HepG2 (cell line): ENCODE data around the gene TSR1. TPM values are rescaled to one million over a fixed set of nuclear protein-coding genes. Genes with fewer than 3 reads are reported as not detected.

ENCODE experiments used
- ATAC-seq: fragments of 200-7000 bp; cut with Tn5 transposase; 3 replicates; pipeline ENCODE4 v1.9.1; 2020; ENCODE audit warnings: mild to moderate bottlenecking, moderate library complexity
- BruUV-seq: library from RNA; stranded (reverse); fragments of 400-500 nt; replicated peaks from 2 replicates; lab custom pipeline; 2021; lab: Mats Ljungman, UMichigan
- CTCF ChIA-PET: fragments of 300-600 bp; formaldehyde crosslinking; extraction: SDS; loops from one replicate; lab custom pipeline; 2021; ENCODE audit warnings: low total read pairs, inconsistent platforms, low intra/inter-chr PET ratio; lab: Yijun Ruan, JAX
- POLR2A ChIA-PET: fragments of 350-600 bp; sonication (Branson Sonifier 250); formaldehyde crosslinking; loops from one replicate; lab custom pipeline; 2020; ENCODE audit warnings: antibody characterized with exemption, inconsistent platforms; lab: Yijun Ruan, JAX
- DNase-seq: peaks from one replicate; pipeline ENCODE4 v3.0.0-alpha.2; 2015; ENCODE audit warnings: low spot score
- FAIRE-seq: peaks from 3 replicates; lab custom pipeline; 2011; peaks lifted over from hg19 to GRCh38; lab: Jason Lieb, UNC
- H2AFZ ChIP-seq: one replicate; pipeline ENCODE4 v1.6.1; 2011; ENCODE audit warnings: low read length, inconsistent platforms
- H3K27ac ChIP-seq: fragments of 300-600 bp; 3 replicates; pipeline ENCODE4 v1.8.0; 2011; ENCODE audit warnings: mixed run types, mild to moderate bottlenecking, mixed read lengths, low read length, inconsistent platforms; ENCODE audit not compliant: insufficient read depth; ENCODE audit errors: extremely low read length
- H3K27me3 ChIP-seq, 2 experiments: fragments of 200-600 bp in 1 of 2; 2 replicates in 1 of 2; 3 replicates in 1 of 2; pipeline versions ENCODE4 v1.6.0 to v1.8.0; 2011; ENCODE audit warnings: low read length in 2 of 2, mild to moderate bottlenecking in 2 of 2, moderate library complexity in 2 of 2, inconsistent platforms in 1 of 2; ENCODE audit not compliant: insufficient read depth in 2 of 2, control insufficient read depth in 1 of 2
- H3K36me3 ChIP-seq, 2 experiments: fragments of 200-600 bp in 1 of 2; replicated peaks in 1 of 2; 2 replicates in 1 of 2; 3 replicates in 1 of 2; pipeline versions ENCODE4 v1.5.1 to v1.8.0; 2011; ENCODE audit warnings: low read length in 2 of 2, inconsistent platforms in 1 of 2; ENCODE audit not compliant: insufficient read depth in 2 of 2, control insufficient read depth in 1 of 2
- H3K4me1 ChIP-seq: 2 replicates; pipeline ENCODE4 v1.5.1; 2012; ENCODE audit warnings: low read length, inconsistent platforms; ENCODE audit not compliant: insufficient read depth
- H3K4me2 ChIP-seq: 2 replicates; pipeline ENCODE4 v1.6.0; 2011; ENCODE audit warnings: low read depth, low read length, inconsistent platforms
- H3K4me3 ChIP-seq, 3 experiments: fragments of 200-600 bp in 1 of 3; sonication (generic), shearing (Covaris generic) in 1 of 3; replicated peaks in 1 of 3; 2 replicates each; pipeline ENCODE4 v1.5.1; 2011 to 2016; ENCODE audit warnings: low read length in 3 of 3, inconsistent platforms in 2 of 3, low read depth in 2 of 3, mild to moderate bottlenecking in 2 of 3, control low read depth in 1 of 3, mixed read lengths in 1 of 3; ENCODE audit not compliant: insufficient read depth in 1 of 3
- H3K79me2 ChIP-seq: one replicate; pipeline ENCODE4 v1.6.1; 2011; ENCODE audit warnings: low read length, inconsistent platforms; ENCODE audit not compliant: insufficient read depth
- H3K9ac ChIP-seq: 2 replicates; pipeline ENCODE4 v1.6.0; 2011; ENCODE audit warnings: mild to moderate bottlenecking, low read depth, low read length, inconsistent platforms; ENCODE audit not compliant: insufficient read depth
- H3K9me3 ChIP-seq: 2 replicates; pipeline ENCODE4 v1.5.1; 2012; ENCODE audit warnings: mild to moderate bottlenecking, low read length
- H4K20me1 ChIP-seq: 2 replicates; pipeline ENCODE4 v1.6.0; 2011; ENCODE audit warnings: inconsistent platforms, mild to moderate bottlenecking, low read length, moderate library complexity; ENCODE audit not compliant: insufficient read depth
- AGO2 ChIP-seq: fragments of 200-400 bp; formaldehyde crosslinking; optimal IDR thresholded peaks from 2 replicates; pipeline ENCODE3; 2017; ENCODE audit warnings: mild to moderate bottlenecking, low read depth, low read length, moderate library complexity
- GLI4 ChIP-seq: sonication (generic); formaldehyde crosslinking; IDR thresholded peaks from 2 replicates; pipeline ENCODE4 v1.5.1; 2020; ENCODE audit warnings: missing genetic modification reagents, mild to moderate bottlenecking, moderate library complexity, borderline replicate concordance
- IRF9 ChIP-seq: sonication (generic); formaldehyde crosslinking; IDR thresholded peaks from 2 replicates; pipeline ENCODE4 v1.8.0; 2022; ENCODE audit warnings: missing genetic modification reagents, mild to moderate bottlenecking, borderline replicate concordance
- RBM22 ChIP-seq: fragments of 200-400 bp; formaldehyde crosslinking; optimal IDR thresholded peaks from 2 replicates; pipeline ENCODE3; 2017; ENCODE audit warnings: mild to moderate bottlenecking, low read length, moderate library complexity
- RXRA ChIP-seq: sonication (generic); formaldehyde crosslinking; IDR thresholded peaks from 2 replicates; pipeline ENCODE4 v1.5.1; 2020; ENCODE audit warnings: missing genetic modification reagents
- YY1 ChIP-seq: IDR thresholded peaks from 2 replicates; pipeline ENCODE4 v1.6.1; 2011; ENCODE audit warnings: low read length, low read depth, moderate library complexity, mild to moderate bottlenecking; ENCODE audit not compliant: insufficient read depth, insufficient replicate concordance
- ZNF749 ChIP-seq: sonication (generic); formaldehyde crosslinking; IDR thresholded peaks from 2 replicates; pipeline ENCODE4 v1.8.0; 2022; ENCODE audit warnings: mild to moderate bottlenecking, missing genetic modification reagents, moderate library complexity, borderline replicate concordance
- WGBS: methylation state at CpG from one replicate; pipeline ENCODE4 v1.1.6; 2017; ENCODE audit warnings: low lambda C conversion rate; 5-methylcytosine and 5-hydroxymethylcytosine counted together
- in situ Hi-C: cut with HindIII; loops from 2 replicates; pipeline ENCODE4 v1.10.0; 2017; ENCODE audit warnings: low pct_unique_long_range_greater_than_20kb; ENCODE audit not compliant: extremely low pct_ligation_motif_present
- intact Hi-C: fragments of 100-400 bp; cut with micrococcal nuclease; formaldehyde crosslinking; loops from one replicate; pipeline ENCODE4 v1.10.0; 2022; ENCODE audit not compliant: unreplicated experiment
- polyA plus RNA-seq, 8 experiments: library from polyadenylated mRNA; depleted of rRNA in 3 of 8; stranded (reverse) in 7 of 8; unstranded in 1 of 8; fragments of >200 nt; fragmentation: Illumina TruSeq in 4 of 8; extraction: Trizol in 4 of 8; gene quantifications; 2 replicates each; pipeline versions ENCODE4 v1.2.1 to v1.2.3, GENCODE V29; 2011 to 2016; ENCODE audit warnings: low read depth in 4 of 8, missing spikeins in 1 of 8, mixed read lengths in 1 of 8; ENCODE audit not compliant: insufficient read depth in 1 of 8
- total RNA-seq, 5 experiments: library from RNA; depleted of rRNA; stranded (reverse); fragments of >200 nt; fragmentation: Illumina TruSeq; extraction: Trizol; gene quantifications; 2 replicates each; pipeline ENCODE4 v1.2.3, GENCODE V29; 2016; ENCODE audit warnings: low read depth in 1 of 5

The TSR1 gene
- total and polyA plus RNA-seq, 2 of the 13 experiments (the other 11 are each of a cell fraction or from before 2014, with no cell fraction given): 7.1 to 65.8 TPM

GRCh38 chr17:2380226-2380922 lies 44.1 kb upstream of the TSR1 start:
- BruUV-seq: TSS peak; percentile 55
- ATAC-seq (no peak), FAIRE-seq (no peak), DNase-seq (no peak)
- in situ Hi-C loops (no loop called here), intact Hi-C loops (no loop called here)
- no peak overlapping the region for H3K4me2 ChIP-seq
- no peaks in the 10 kb centered on the region for H3K27me3 ChIP-seq
- 0 out of 2 replicates have a peak, but pooled peaks cover 3% of the 10 kb centered on the region for H4K20me1 ChIP-seq
- H3K9me3 ChIP-seq: no peaks in the 10 kb centered on the region
- ChIA-PET POLR2A (interaction anchor here (1.6 kb wide), 1 partner anchor 131 kb away, joined by 4 read pairs; the partner anchor contains the start of gene METTL16), CTCF (interaction anchor here (4.7 kb wide), 1 partner anchor 35 kb away, joined by 65 read pairs; no protein-coding TSS in a partner anchor)
- H3K9ac ChIP-seq: no peak overlapping the region
- H3K79me2 ChIP-seq: no peaks in the 10 kb centered on the region
- peaks cover 3 to 7% of the 10 kb centered on the region in 2 experiments; a peak in 2 of 5 replicates for H3K36me3 ChIP-seq
- H2AFZ ChIP-seq: no peak overlapping the region
- no peak for TF ChIP-seq YY1
- no peak for TF ChIP-seq GLI4
- peak; percentile 13 for TF ChIP-seq AGO2
- TF ChIP-seq RXRA (CRISPR knock-in tag): no peak
- no peak for TF ChIP-seq IRF9 (CRISPR knock-in tag)
- no peak for TF ChIP-seq ZNF749
- TF ChIP-seq RBM22: peak; percentile 65
- WGBS: 89% methylated on average over 10 of the region's 16 CpGs
- no peak overlapping the region for H3K27ac ChIP-seq
- H3K4me3 ChIP-seq: no peak overlapping the region
- H3K4me1 ChIP-seq: peaks cover 17% of the 10 kb centered on the region
